NCI-H2196 (cell line): ENCODE measurements around the gene ZNF629.
"Not testable (repeated sequence)": the region's sequence is repeated elsewhere in the genome, so short reads cannot be mapped to it uniquely, and the experiment has no call there.

ENCODE experiments used
- DNase-seq: peaks from one replicate; lab custom pipeline; 2025; ENCODE audit not compliant: unreplicated experiment; lab: John Stamatoyannopoulos, UW

Gene ZNF629

GRCh38 chr16:30786936-30787612, at the start of gene ZNF629:
ZNF629 (minus strand) TSS chr16:30787205; CDS start chr16:30784482, 2,723 bp downstream.
- DNase-seq: peak; percentile 68

DNA sequence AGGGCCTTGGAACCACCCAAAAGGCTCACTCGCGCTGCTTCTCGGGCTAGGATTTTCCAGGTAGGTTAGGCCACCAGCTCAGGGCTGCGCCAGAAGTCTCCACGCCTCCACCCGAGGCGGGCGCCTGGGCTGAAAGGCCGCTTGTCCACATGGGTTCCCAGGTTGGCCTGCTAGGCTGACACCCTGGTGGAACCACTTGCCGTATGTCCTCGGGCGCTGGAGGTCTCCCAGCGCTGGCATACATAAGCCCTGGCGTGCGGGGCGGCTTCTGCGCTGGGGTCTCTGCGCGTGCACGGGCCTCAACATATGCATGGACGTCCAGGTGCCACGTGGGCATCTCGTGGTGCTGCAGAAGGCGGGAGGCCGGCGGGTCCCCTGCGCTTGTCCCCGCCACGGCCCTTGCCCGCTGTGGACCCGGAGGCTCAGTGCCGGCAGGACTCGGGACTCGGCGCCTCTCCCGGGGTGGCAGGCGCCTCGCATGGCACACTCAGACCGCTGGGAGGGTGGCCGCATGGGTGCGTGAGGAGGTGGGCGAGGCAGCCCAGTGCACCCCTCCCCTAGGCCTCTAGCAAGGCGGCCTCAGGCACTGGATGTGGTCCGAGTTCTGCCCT, 47.2 kb upstream of the ZNF629 start:
- DNase-seq: no peak

DNA sequence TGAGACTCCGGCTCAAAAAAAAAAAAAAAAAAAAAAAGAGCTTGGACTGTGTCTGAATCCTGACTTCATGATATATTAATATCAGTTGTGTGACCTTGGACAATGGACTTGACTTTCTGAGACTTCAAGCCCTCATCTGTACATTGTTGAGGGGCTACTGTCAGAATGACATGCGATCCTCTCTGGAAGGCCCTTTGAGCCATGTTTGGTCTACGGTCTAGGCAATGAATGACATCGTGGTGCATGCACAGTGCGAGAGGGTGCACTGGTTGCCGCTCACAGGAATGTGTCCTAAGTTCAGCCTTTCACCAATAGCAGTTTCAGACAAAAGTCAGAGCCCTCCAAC, 43.0 kb upstream of the ZNF629 start:
- DNase-seq: no peak

GRCh38 chr16:30829130-30830071, 42.4 kb upstream of the ZNF629 start:
- no peak for DNase-seq

DNA sequence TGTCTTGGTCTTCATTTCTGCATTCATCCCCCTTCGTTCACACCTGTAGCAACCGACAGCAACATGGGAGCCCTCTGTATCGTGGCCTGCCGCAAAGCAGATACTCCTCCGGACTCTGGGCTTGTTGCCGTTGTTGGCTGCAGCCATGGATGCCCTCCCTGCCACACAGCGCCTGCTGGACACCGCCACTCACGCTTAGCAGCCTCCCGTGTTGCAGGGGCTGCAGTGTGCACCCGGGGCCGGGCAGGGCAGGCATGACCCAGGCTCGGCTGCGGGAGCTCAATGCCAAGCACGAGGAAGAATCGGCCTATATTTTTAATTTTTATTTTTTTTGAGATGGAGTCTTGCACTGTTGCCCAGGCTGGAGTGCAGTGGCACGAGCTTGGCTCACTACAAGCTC, 34.9 kb upstream of the ZNF629 start:
- no peak for DNase-seq

DNA sequence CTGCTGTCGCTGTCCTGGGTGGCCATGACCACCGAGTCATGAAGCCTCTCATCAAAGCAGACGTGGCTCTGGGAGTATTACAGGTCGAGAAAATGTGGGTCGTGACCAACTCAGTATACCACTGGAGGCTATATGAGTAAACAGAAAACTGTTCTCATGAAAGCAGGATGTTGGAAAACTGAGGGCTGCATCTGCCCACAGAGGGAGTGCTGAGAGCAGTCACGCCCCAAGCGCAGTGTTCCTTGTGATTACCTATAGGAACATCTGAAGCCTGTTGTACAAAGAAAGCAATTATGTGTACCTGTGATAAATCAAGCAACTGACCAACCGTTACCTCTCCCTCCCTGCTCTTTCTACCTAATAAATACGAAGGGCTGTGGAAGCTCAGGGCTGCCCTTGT, 34.4 kb upstream of the ZNF629 start:
- not testable (repeated sequence) for DNase-seq

DNA sequence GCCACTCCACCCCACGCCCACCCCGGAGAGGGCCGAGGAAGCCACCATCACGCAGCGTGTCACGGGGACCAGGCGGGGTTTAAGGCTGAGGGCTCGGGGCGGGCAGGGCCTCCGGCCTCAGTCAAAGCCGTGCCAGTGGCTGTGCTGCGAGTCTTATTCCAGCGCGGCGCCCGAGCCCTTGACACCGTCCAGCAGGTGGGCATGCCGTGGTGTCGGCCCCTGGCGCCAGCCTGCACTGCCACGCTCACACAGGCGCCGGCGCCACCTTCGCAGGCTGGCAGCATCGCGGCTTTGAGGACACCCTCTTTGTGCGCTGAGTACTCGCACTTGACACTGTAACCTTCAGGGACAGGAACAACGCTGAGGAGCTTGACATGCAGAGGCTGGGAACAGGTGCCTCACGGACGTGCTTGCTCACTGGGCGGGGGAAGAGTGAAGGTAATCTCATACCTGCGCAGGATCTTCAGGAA, 34.0 kb upstream of the ZNF629 start:
- no peak for DNase-seq

GRCh38 chr16:30816769-30817168, 29.8 kb upstream of the ZNF629 start:
- no peak for DNase-seq

DNA sequence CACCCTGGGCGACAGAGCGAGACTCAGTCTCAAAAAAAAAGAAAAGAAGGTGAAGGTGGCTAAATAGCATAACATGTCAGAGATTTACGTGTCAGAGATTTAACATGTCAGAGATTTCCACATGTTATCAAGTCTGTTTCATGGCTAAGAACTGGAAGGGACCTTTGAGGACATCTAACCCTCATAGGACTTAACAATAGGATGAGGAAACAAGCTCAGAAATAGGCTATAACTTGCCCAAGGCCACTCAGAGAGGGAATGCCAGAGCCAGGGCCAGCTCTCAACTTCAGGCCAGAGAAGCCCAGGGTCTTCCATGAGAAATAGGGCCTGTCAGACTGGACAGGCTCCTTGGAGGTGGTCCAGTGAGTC, 26.8 kb upstream of the ZNF629 start:
- DNase-seq: peak; percentile 28

GRCh38 chr16:30809675-30810074, 22.7 kb upstream of the ZNF629 start:
- DNase-seq: not testable (repeated sequence)

- not testable (repeated sequence) for DNase-seq
Measured at GRCh38 chr16:30808890-30809426, 22.0 kb upstream of the ZNF629 start.

DNA sequence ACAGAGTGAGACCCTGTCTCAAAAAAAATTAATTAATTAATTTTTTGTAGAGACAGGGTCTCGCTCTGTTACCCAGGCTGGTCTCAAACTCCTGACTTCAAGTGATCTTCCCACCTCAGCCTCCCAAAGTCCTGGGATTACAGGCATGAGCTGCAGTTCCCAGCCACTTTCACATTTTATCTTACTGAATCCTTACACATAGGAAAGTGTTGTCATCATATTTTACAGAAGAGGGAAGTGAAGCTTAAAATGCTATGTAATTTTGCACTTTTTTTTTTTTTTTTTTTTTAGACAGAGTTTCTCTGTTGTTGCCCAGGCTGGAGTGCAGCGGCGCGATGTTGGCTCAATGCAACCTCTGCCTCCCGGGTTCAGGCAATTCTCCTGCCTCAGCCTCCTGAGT, 21.1 kb upstream of the ZNF629 start:
- no peak for DNase-seq

DNA sequence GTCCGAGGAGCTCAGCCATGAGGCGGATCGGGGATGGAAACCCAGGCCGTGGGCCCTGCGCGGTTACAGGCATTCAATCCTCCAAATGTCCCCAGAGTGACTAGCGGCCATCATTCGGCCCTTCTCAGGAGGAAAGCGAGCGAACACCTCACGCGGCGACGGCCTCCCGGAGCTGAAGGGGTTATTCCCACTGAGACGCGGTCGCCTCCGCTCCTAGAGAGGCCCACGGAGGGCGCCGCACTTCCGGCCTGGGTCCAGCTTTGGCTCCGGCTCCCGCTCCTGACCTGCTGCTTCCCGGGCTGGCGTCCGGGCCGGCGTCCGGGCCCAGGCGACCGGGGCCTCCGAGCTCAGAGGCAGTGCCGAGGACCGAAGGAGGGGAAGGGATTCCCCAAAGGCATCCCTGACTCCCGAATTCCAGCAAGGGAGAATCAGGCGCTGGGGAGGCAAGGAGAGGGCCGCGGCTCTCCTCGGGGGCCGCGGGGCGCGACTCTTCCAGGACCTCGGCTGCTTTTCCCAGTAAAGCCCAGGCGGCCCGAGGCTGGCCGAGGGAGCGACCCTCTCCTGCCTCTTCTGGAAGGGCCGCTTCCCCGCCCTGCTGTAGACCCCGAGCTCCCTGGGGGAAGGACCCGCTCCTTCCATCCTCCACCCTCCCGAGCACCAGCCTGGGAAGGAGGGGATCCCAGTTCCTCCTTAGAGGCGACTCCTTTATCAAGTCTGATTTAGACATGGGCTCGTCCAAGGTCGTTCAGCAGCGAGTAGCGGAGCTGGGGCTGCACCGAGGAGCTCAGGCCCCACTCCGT, 18.6 kb upstream of the ZNF629 start:
- peak; percentile 87 for DNase-seq

GRCh38 chr16:30805056-30805369, 18.0 kb upstream of the ZNF629 start:
- no peak for DNase-seq

- DNase-seq: no peak
Measured at GRCh38 chr16:30802936-30803335, 15.9 kb upstream of the ZNF629 start.

DNA sequence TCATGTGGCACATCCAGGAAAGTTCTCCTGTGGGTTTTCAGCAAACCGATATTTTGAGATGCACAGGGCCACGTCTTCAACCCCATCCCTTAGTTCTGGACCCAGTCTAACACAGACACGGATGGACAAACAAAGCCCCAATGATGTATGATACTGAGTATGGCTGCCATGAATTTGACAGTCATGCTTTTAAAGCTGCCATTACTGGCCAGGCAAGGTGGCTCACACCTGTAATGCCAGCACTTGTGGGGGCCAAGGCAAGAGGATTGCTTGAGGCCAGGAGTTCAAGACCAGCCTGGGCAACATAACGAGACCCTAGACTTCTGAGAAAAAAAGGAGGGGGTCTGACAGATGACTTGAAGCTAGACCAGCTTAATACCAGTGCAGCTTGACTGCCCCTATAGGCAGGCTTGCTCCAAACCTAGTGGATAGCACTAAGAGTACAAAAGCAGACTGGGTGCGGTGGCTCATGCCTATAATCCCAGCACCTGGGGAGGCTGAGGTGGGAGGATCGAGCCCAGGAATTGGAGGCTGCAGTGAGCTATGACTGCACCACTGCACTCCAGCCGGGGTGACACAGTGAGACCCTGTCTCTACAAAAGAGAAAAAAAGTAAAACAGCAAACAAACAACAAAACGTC, 10.8 kb upstream of the ZNF629 start:
- no peak for DNase-seq

DNA sequence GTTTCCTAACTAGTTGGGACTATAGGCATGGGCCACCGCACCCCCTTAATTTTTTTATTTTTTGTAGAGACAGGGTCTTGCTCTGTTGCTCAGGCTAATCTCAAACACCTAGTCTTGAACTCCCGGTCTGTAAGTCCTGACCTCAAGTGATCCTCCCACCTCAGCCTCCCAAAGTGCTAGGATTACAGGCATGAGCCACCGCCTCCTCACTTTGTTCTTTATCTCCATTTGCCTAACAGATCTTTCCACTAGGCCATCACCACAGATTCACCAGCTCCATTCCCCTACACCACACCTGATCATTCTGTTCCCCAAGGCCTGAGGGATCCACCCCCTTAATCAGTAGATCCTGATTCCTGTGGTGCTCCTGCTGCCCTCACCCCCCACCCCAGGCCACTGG, 7.6 kb upstream of the ZNF629 start:
- DNase-seq: no peak

- DNase-seq: no peak
Measured at GRCh38 chr16:30793508-30794069, 6.6 kb upstream of the ZNF629 start.

DNA sequence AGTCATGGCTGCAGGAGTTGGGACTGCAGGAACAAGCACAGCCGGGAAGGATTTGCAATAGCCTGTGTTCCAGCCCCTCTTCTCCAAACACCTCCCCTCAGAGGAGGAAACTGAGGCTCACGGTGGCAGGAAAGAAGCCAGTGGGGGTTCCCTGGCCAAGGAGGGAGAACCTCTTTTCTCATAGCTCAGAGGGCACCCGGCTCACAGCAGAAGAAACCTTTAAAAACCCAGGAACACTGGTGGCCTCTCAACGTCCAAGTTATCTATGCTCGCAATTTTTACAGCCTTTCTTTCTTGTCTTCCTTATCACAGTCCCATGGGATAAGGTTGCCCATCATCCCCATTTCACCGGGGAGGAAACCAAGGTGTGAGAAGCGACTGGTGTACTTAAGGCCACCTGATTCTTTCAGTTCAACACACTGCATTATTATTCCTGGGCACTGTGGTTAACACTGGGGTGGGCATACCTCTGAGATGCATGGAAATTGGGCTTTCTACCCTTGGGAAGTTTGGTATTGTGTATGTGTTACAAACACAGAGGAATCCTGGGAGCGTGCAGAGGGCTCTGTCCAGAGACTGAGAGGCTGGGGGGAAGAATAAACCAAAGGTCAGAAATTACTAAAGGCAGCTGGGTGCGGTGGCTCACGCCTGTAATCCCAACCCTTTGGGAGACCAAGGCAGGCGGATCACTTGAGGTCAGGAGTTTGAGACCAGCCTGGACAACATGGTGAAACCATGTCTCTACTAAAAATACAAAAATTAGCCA, 791 bp upstream of the ZNF629 start:
- no peak for DNase-seq
